ENCODE results near the gene ULBP1.
"Not testable (repeated sequence)": the region's sequence is repeated elsewhere in the genome, so short reads cannot be mapped to it uniquely, and the experiment has no call there.

The ULBP1 gene

GRCh38 chr6:149933461-149933860 lies 30.3 kb upstream of the ULBP1 start:
- no peak for DNase-seq (ENCODE audit: low spot score)

- no peak for DNase-seq (ENCODE audit: low spot score)
Observed at GRCh38 chr6:149934249-149935156, 29.2 kb upstream of the ULBP1 start.

GRCh38 chr6:149935246-149935645 lies 28.5 kb upstream of the ULBP1 start:
- DNase-seq (ENCODE audit: low spot score): no peak

- DNase-seq (ENCODE audit: low spot score): no peak
Observed at GRCh38 chr6:149935668-149936067, 28.1 kb upstream of the ULBP1 start.

GRCh38 chr6:149936743-149937142 lies 27.0 kb upstream of the ULBP1 start:
- no peak for DNase-seq (ENCODE audit: low spot score)

- not testable (repeated sequence) for DNase-seq (ENCODE audit: low spot score)
Observed at GRCh38 chr6:149938013-149938570, 25.7 kb upstream of the ULBP1 start.

- DNase-seq (ENCODE audit: low spot score): no peak
Observed at GRCh38 chr6:149938571-149939355, 25.0 kb upstream of the ULBP1 start.

GRCh38 chr6:149939356-149939648 lies 24.4 kb upstream of the ULBP1 start:
- DNase-seq (ENCODE audit: low spot score): no peak

GRCh38 chr6:149939909-149940671 lies 23.7 kb upstream of the ULBP1 start:
- DNase-seq (ENCODE audit: low spot score): no peak

GRCh38 chr6:149940672-149940982 lies 23.1 kb upstream of the ULBP1 start:
- no peak for DNase-seq (ENCODE audit: low spot score)

GRCh38 chr6:149941583-149942460 lies 21.9 kb upstream of the ULBP1 start, which contains the start of gene ULBP2:
Gene ULBP2, plus strand, starts transcription at chr6:149942014. Its CDS starts 59 bp downstream, at chr6:149942073.
- DNase-seq (ENCODE audit: low spot score): peak; percentile 89

GRCh38 chr6:149942461-149942829 lies 21.3 kb upstream of the ULBP1 start:
- no peak for DNase-seq (ENCODE audit: low spot score)

- not testable (repeated sequence) for DNase-seq (ENCODE audit: low spot score)
Observed at GRCh38 chr6:149943321-149943720, 20.4 kb upstream of the ULBP1 start.

GRCh38 chr6:149945276-149945675 lies 18.5 kb upstream of the ULBP1 start:
- not testable (repeated sequence) for DNase-seq (ENCODE audit: low spot score)

- not testable (repeated sequence) for DNase-seq (ENCODE audit: low spot score)
Observed at GRCh38 chr6:149946631-149947030, 17.1 kb upstream of the ULBP1 start.

GRCh38 chr6:149947533-149947932 lies 16.2 kb upstream of the ULBP1 start:
- not testable (repeated sequence) for DNase-seq (ENCODE audit: low spot score)

- no peak for DNase-seq (ENCODE audit: low spot score)
Observed at GRCh38 chr6:149948011-149948410, 15.7 kb upstream of the ULBP1 start.

- DNase-seq (ENCODE audit: low spot score): no peak
Observed at GRCh38 chr6:149948616-149949015, 15.1 kb upstream of the ULBP1 start.

GRCh38 chr6:149950423-149950822 lies 13.3 kb upstream of the ULBP1 start:
- DNase-seq (ENCODE audit: low spot score): no peak

GRCh38 chr6:149951096-149951495 lies 12.6 kb upstream of the ULBP1 start:
- no peak for DNase-seq (ENCODE audit: low spot score)

- no peak for DNase-seq (ENCODE audit: low spot score)
Observed at GRCh38 chr6:149951626-149952025, 12.1 kb upstream of the ULBP1 start.

All from HuH-7.5 (cell line).